Pancreas (tissue), 10 donors: ENCODE measurements around the gene RASAL3. TPM values are rescaled to one million over a fixed set of nuclear protein-coding genes. Genes with fewer than 3 reads are reported as not detected.

Experiments used
- ATAC-seq, 4 donors: fragments of 200-7000 bp; cut with Tn5 transposase; one replicate each; pipeline versions ENCODE4 v1.8.0 to v1.9.1; 2020; ENCODE audit warnings: mild to moderate bottlenecking in 4 of 4, moderate library complexity in 4 of 4
- DNase-seq, 6 donors: peaks; one replicate each; pipeline ENCODE4 v3.0.0-alpha.2; 2020
- FAIRE-seq: peaks from 2 replicates; lab custom pipeline; 2012; peaks lifted over from hg19 to GRCh38; lab: Jason Lieb, UNC
- H3K27ac ChIP-seq, 4 donors: fragments of 200-600 bp; sonication (generic); 1 replicate in 3 of 4; 2 replicates in 1 of 4; pipeline versions ENCODE4 v1.5.0 to v1.8.0; 2020
- H3K27me3 ChIP-seq, 4 donors: fragments of 200-600 bp; one replicate each; pipeline ENCODE4 v1.8.0; 2021
- H3K36me3 ChIP-seq, 3 donors: fragments of 200-600 bp; sonication (generic) in 1 of 3; one replicate each; pipeline versions ENCODE4 v1.5.0 to v1.8.0; 2020 to 2021
- H3K4me1 ChIP-seq, 3 donors: fragments of 200-600 bp; one replicate each; pipeline ENCODE4 v1.8.0; 2021
- H3K4me3 ChIP-seq, 4 donors: fragments of 200-600 bp; sonication (generic) in 2 of 4; one replicate each; pipeline versions ENCODE4 v1.5.0 to v1.8.0; 2020 to 2021
- H3K9me3 ChIP-seq, 4 donors: fragments of 200-600 bp; one replicate each; pipeline ENCODE4 v1.8.0; 2021
- CTCF ChIP-seq, 4 donors: fragments of 200-600 bp; sonication (generic) in 3 of 4; IDR thresholded peaks; one replicate each; pipeline versions ENCODE4 v1.5.0 to v1.8.0; 2021; ENCODE audit warnings: antibody characterized with exemption in 4 of 4
- WGBS, 2 donors: extraction: QIAGEN DNeasy Blood & Tissue Kit; methylation state at CpG; one replicate each; pipeline ENCODE4 v1.1.7; 2013; 5-methylcytosine and 5-hydroxymethylcytosine counted together
- intact Hi-C, 3 donors: fragments of 100-400 bp; cut with DNase I; formaldehyde crosslinking; loops; one replicate each; pipeline versions ENCODE4 v1.11.1 to v1.14.2; 2022
- polyA plus RNA-seq, 2 donors: library from polyadenylated mRNA; stranded (reverse); fragments of 200-250 nt; gene quantifications; one replicate each; pipeline ENCODE4 v1.2.3, GENCODE V29; 2013
- total RNA-seq, 6 donors: library from RNA; stranded (reverse); fragmentation: NEBNext Ultra II Directional in 4 of 6; extraction: Animal tissue kit (Norgen Biotek cat#: 25700) in 4 of 6; gene quantifications; one replicate each; pipeline versions ENCODE4 v1.2.1 to v1.2.4, GENCODE V29; 2021 to 2023
- donor health status: healthy with polysubstance abuse.
- donor health status: DM: no; HTN: no; CAD: no; lungs with moderate emphysema.
- donor health status: DM: no; HTN: no; CAD: no.
- donor health status: control.
- donor health status: control.
- donor health status: Bipolar disorder and iron deficiency.
- donor health status: DM: yes; HTN: yes; CAD: no.
- donor health status: DM: no; HTN: no; CAD: no.
- donor health status: DM: no; HTN: no; CAD: no.
- donor health status: DM: yes; HTN: yes; CAD: no.

Gene RASAL3
- total and polyA plus RNA-seq, 8 donors: 0.83 to 7.5 (median 1.7) TPM

GRCh38 chr19:15466851-15467733 is 2.7 kb upstream of the RASAL3 start:
- Histone ChIP-seq H3K36me3 (no peaks in the 10 kb centered on the region), H3K27me3 (peaks cover 0 to 8% (median 0%) of the 10 kb centered on the region in 4 donors), H3K4me1 (no peaks in the 10 kb centered on the region), H3K27ac (no peak overlapping the region), H3K4me3 (no peak overlapping the region), H3K9me3 (no peaks in the 10 kb centered on the region)
- 35 to 42% methylated on average over 8 of the region's 8 CpGs for WGBS, 2 donors
- intact Hi-C loops: no loop called here
- ATAC-seq (peak in 2 of 4 donors; percentile 21 to 25), DNase-seq (no peak), FAIRE-seq (no peak)
- TF ChIP-seq CTCF (IDR thresholded peaks at IDR 0.05): no peak

- DNase-seq (peak in 1 of 6 donors; percentile 66), ATAC-seq (peak in 3 of 4 donors; percentile 39 to 72 (median 47)), FAIRE-seq (no peak)
- H3K27ac ChIP-seq: peak overlapping the region in 1 of 4 donors; percentile 14
- H3K4me3 ChIP-seq: peak overlapping the region in 1 of 4 donors; percentile 35
- H3K9me3 ChIP-seq: no peaks in the 10 kb centered on the region
- no peak for TF ChIP-seq CTCF (IDR thresholded peaks at IDR 0.05)
- H3K4me1 ChIP-seq: no peaks in the 10 kb centered on the region
- intact Hi-C loops: no loop called here
- 33 to 42% methylated on average over 21 to 25 of the region's 25 CpGs for WGBS, 2 donors
- no peaks in the 10 kb centered on the region for H3K36me3 ChIP-seq
- H3K27me3 ChIP-seq: no peaks in the 10 kb centered on the region
These were observed 428 bp downstream of the RASAL3 start for GRCh38 chr19:15463861-15464371.

- Histone ChIP-seq H3K4me1 (no peaks in the 10 kb centered on the region), H3K9me3 (no peaks in the 10 kb centered on the region), H3K27me3 (peaks cover 0 to 5% (median 0%) of the 10 kb centered on the region in 4 donors), H3K27ac (no peak overlapping the region), H3K4me3 (no peak overlapping the region), H3K36me3 (no peaks in the 10 kb centered on the region)
- no peak for ATAC-seq
- FAIRE-seq: no peak
- TF ChIP-seq CTCF (IDR thresholded peaks at IDR 0.05): no peak
- intact Hi-C loops: no loop called here
- 44 to 51% methylated on average over 2 of the region's 2 CpGs for WGBS, 2 donors
- DNase-seq: no peak
These were observed 2.6 kb downstream of the RASAL3 start for GRCh38 chr19:15461694-15462093.

GRCh38 chr19:15457701-15458484 is 6.5 kb downstream of the RASAL3 start:
- Histone ChIP-seq H3K4me3 (peak overlapping the region in 1 of 4 donors; percentile 39), H3K9me3 (no peaks in the 10 kb centered on the region), H3K36me3 (no peaks in the 10 kb centered on the region), H3K27me3 (peaks cover 0 to 12% (median 0%) of the 10 kb centered on the region in 4 donors), H3K4me1 (peaks cover 0 to 11% (median 8%) of the 10 kb centered on the region in 3 donors), H3K27ac (no peak overlapping the region)
- no peak for FAIRE-seq
- WGBS, 2 donors: 9 to 13% methylated on average over 50 to 54 of the region's 54 CpGs
- ATAC-seq: no peak
- DNase-seq: peak in 1 of 6 donors; percentile 62
- no peak for TF ChIP-seq CTCF (IDR thresholded peaks at IDR 0.05)
- intact Hi-C loops: no loop called here
